ENCODE data around the gene SPIN2A. TPM values are rescaled to one million over a fixed set of nuclear protein-coding genes. Genes with fewer than 3 reads are reported as not detected.
"Not testable (repeated sequence)": the region's sequence is repeated elsewhere in the genome, so short reads cannot be mapped to it uniquely, and the experiment has no call there.

Gene SPIN2A
- total RNA-seq, 2 experiments from 2014 or later, result 0.43 to 0.54 TPM

DNA sequence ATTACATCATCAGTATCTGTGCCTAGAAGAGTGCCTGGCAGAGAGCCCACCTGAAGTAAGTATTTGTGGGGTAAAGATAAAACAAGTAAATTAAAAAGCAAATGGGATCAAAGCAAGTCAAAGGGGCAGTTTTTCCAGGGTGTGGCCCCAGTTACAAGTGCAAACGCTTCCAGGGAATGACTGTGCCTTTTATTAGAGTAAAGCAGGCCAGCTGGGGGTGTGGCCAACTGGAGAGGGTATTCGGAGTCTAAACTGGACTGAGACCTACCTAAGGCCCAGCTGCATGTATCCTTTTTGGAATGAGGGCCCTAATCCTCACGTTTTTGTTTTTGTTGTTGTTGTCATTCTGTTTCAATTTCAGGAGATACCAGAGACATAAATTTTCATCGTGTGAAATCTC lies 3.9 kb downstream of the SPIN2A start:
- H3K4me3 Mint-ChIP-seq; DNase-seq; POLR2A ChIA-PET; H3K27me3 Mint-ChIP-seq; ATAC-seq; H3K4me1 Mint-ChIP-seq; H3K27ac Mint-ChIP-seq; H3K36me3 Mint-ChIP-seq (ENCODE audit: low read depth); H3K9me3 Mint-ChIP-seq (ENCODE audit: low read depth); intact Hi-C loops (cut with DNase I, micrococcal nuclease); CTCF ChIA-PET: not testable (repeated sequence)

DNA sequence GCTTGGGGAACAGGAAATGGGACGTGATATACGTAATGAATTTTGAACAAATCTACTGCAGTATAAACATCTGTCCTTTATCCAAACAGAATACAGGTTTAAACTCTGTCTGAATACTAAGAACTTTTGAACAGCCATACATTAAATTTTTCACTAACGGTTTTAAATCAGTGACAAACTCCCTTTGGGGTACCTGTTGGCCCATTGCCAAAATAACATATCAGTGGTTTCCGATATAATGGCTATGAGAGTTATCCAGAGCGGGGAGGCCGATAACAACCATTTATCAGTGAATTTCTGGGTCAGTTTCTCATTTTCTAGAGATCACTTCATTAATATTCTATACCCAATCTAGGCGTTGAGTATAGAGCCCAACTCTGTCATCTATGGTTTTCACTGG lies 5.2 kb downstream of the SPIN2A start:
- no peaks in the 10 kb centered on the region for H3K27me3 Mint-ChIP-seq
- ChIA-PET POLR2A (no interaction called here), CTCF (no interaction called here)
- no peaks in the 10 kb centered on the region for H3K9me3 Mint-ChIP-seq (ENCODE audit: low read depth)
- no peak overlapping the region for H3K27ac Mint-ChIP-seq
- DNase-seq, result no peak
- H3K4me3 Mint-ChIP-seq, result no peak overlapping the region
- intact Hi-C loops (cut with DNase I, micrococcal nuclease), result no loop called here
- H3K4me1 Mint-ChIP-seq, result no peaks in the 10 kb centered on the region
- ATAC-seq, result no peak
- H3K36me3 Mint-ChIP-seq (ENCODE audit: low read depth), result no peaks in the 10 kb centered on the region

DNA sequence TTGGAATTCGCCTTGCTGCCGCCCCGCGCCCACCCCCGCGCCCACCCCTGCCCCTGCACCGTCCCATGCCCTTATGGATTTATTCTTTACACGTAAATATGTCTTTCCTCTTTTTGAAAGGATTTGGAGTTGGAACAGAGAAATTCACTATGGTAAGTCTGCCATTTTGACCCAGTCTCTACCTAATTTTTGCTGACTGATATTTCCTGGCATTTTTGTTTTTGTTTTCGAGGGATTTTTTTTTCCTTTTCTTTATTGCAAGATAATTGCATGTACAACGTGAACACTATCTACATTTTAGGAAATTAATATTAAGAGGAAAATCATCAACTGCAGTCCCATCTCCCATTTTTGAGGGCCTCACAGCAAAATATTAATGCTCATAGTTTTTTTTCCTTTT lies 15.4 kb downstream of the SPIN2A start:
- Mint-ChIP-seq H3K27me3 (no peaks in the 10 kb centered on the region), H3K4me3 (peak overlapping the region; percentile 85), H3K27ac (peak overlapping the region; percentile 90), H3K4me1 (peaks cover 10% of the 10 kb centered on the region), H3K36me3 (ENCODE audit: low read depth) (peaks cover 2% of the 10 kb centered on the region), H3K9me3 (ENCODE audit: low read depth) (no peaks in the 10 kb centered on the region)
- ChIA-PET CTCF (interaction anchor here (0.7 kb wide), 1 partner anchor 1473 kb away, joined by 3 read pairs; no protein-coding TSS in a partner anchor), POLR2A (no interaction called here)
- ATAC-seq (no peak), DNase-seq (no peak)
- intact Hi-C loops (cut with DNase I, micrococcal nuclease), result loop anchor here in 1 of 2 experiments (1.0 to 5.0 kb wide), 3 partner anchors 130 to 310 kb away; partner anchors contain the start of gene FAAH2

DNA sequence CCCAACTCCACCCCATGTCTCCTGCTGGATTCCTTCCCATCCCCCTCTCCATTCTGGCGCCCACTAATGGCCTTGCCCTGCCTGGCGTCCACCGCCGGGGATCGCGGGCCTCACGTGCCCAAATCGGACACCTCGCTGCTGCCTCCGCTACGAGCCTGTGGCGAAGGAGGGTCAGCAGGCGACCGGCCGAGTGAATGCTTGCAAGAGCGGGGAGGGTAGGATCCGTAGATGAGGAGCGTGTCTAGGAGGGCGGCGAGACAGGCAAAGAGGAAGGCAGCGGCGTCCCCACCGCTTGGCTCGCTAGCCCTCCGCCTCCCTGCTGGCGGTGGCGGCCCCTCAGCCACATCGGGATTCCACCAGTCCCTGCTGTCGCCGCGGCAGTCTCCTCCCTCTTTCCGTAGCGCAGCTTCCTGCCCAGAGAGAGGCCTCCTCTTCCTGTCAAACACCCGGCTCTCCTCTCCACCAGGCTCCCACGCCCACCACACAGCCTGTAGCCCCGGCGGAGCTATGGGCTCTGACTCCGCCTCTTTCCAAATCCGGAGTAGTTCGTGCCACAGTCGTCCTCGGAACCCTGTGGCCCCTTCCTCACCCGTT lies 15.9 kb downstream of the SPIN2A start, which contains the start of gene SPIN2B:
SPIN2B (minus strand) TSS at position 387 of the 594 bp plus-strand sequence.
- POLR2A ChIA-PET, result interaction anchor here (0.6 kb wide), 1 partner anchor 384 kb away, joined by 3 read pairs; no protein-coding TSS in a partner anchor
- peak within 1 kb of the TSS; percentile 85 for H3K4me3 Mint-ChIP-seq

DNA sequence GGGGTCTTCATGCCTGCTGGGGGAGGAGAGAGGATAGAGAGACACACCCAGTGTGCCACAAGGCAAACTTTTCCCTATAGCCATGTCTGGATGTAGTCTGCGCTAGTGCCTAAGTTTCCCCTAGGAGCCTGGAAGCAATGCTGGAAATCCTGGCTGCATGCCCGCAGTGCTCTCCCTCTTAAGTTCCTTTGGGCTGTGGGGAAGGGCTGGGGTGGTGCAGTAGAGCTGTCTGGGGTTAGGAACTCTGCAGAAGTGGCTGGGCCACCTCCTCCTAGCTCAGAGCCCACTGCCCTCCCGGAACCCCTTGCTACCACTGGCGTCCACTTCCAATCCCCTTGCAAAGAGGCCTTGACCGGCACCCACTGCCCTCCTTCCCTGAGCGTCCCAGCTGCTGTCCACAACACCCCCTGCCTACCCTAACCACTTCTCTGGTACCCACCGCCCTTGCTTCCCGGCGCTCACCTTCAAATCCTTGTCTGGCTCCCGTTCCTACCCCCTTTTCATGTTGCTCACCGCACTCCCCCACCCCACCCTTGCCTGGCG lies 16.5 kb downstream of the SPIN2A start:
- H3K27me3 Mint-ChIP-seq; H3K9me3 Mint-ChIP-seq (ENCODE audit: low read depth); ATAC-seq; CTCF ChIA-PET: not testable (repeated sequence)
- POLR2A ChIA-PET, result interaction anchor here (0.6 kb wide), 1 partner anchor 384 kb away, joined by 3 read pairs; no protein-coding TSS in a partner anchor
- intact Hi-C loops (cut with DNase I, micrococcal nuclease), result loop anchor here in 1 of 2 experiments (1.0 to 5.0 kb wide), 3 partner anchors 128 to 308 kb away; partner anchors contain the start of gene FAAH2
- peak; percentile 4 for DNase-seq
- Mint-ChIP-seq H3K27ac (peak overlapping the region; percentile 90), H3K4me1 (peaks cover 10% of the 10 kb centered on the region), H3K4me3 (peak overlapping the region; percentile 85), H3K36me3 (ENCODE audit: low read depth) (peaks cover 12% of the 10 kb centered on the region)

More for the DNA sequence above, 15.9 kb downstream of the SPIN2A start, which contains the start of gene SPIN2B:
- CTCF ChIA-PET, result interaction anchor here (0.7 kb wide), 1 partner anchor 1473 kb away, joined by 3 read pairs; no protein-coding TSS in a partner anchor
- Mint-ChIP-seq H3K9me3 (ENCODE audit: low read depth) (no peaks in the 10 kb centered on the region), H3K4me1 (peaks cover 10% of the 10 kb centered on the region), H3K36me3 (ENCODE audit: low read depth) (peaks cover 6% of the 10 kb centered on the region), H3K27me3 (no peaks in the 10 kb centered on the region), H3K27ac (peak within 1 kb of the TSS; percentile 90)
- DNase-seq, result peak; percentile 89
- ATAC-seq, result peak; percentile 100
- intact Hi-C loops (cut with DNase I, micrococcal nuclease), result loop anchor here in 1 of 2 experiments (1.0 to 5.0 kb wide), 3 partner anchors 129 to 309 kb away; partner anchors contain the start of gene FAAH2

GRCh38 chrX:57119416-57119815 lies 17.8 kb downstream of the SPIN2A start:
- no peaks in the 10 kb centered on the region for H3K27me3 Mint-ChIP-seq
- intact Hi-C loops (cut with DNase I, micrococcal nuclease), result no loop called here
- POLR2A ChIA-PET, result no interaction called here

GRCh38 chrX:57117566-57117965 lies 19.6 kb downstream of the SPIN2A start:
- intact Hi-C loops (cut with DNase I, micrococcal nuclease); H3K9me3 Mint-ChIP-seq (ENCODE audit: low read depth); DNase-seq; POLR2A ChIA-PET; H3K27me3 Mint-ChIP-seq; ATAC-seq; CTCF ChIA-PET; H3K27ac Mint-ChIP-seq; H3K4me1 Mint-ChIP-seq; H3K4me3 Mint-ChIP-seq: not testable (repeated sequence)
- H3K36me3 Mint-ChIP-seq (ENCODE audit: low read depth), result peaks cover 15% of the 10 kb centered on the region

More at GRCh38 chrX:57119416-57119815, 17.8 kb downstream of the SPIN2A start:
- H3K36me3 Mint-ChIP-seq (ENCODE audit: low read depth), result peaks cover 13% of the 10 kb centered on the region
- peaks cover 6% of the 10 kb centered on the region for H3K4me1 Mint-ChIP-seq
- H3K27ac Mint-ChIP-seq, result peak overlapping the region; percentile 5
- no peak for ATAC-seq
- H3K4me3 Mint-ChIP-seq, result no peak overlapping the region
- CTCF ChIA-PET, result no interaction called here
- no peaks in the 10 kb centered on the region for H3K9me3 Mint-ChIP-seq (ENCODE audit: low read depth)
- DNase-seq, result no peak

GRCh38 chrX:57104921-57105398 lies 32.2 kb downstream of the SPIN2A start:
- peaks cover 3% of the 10 kb centered on the region for H3K9me3 Mint-ChIP-seq (ENCODE audit: low read depth)
- POLR2A ChIA-PET, result no interaction called here
- peaks cover 2% of the 10 kb centered on the region for H3K4me1 Mint-ChIP-seq
- ATAC-seq, result no peak
- CTCF ChIA-PET, result no interaction called here
- DNase-seq, result no peak
- H3K27ac Mint-ChIP-seq, result no peak overlapping the region
- no peak overlapping the region for H3K4me3 Mint-ChIP-seq
- H3K27me3 Mint-ChIP-seq, result no peaks in the 10 kb centered on the region
- intact Hi-C loops (cut with DNase I, micrococcal nuclease), result no loop called here
- peaks cover 35% of the 10 kb centered on the region for H3K36me3 Mint-ChIP-seq (ENCODE audit: low read depth)

DNA sequence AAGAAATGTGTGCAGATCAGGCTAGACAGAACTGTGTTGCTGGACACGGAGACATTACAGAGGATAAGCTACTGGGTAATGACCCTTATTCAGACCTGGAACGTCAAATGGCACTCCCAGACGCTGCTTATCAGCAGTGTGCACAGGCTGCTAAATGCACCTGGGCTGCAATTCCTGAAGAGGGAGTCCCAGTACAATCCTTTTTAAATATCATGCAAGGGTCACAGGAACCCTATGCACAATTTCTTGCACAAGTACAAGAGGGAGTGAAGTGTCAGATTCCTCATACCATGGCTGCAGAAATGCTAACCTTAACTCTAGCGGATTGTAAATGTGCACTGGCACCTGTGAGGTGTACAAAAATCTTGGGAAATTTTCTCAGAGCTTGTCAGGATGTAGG lies 32.8 kb downstream of the SPIN2A start:
- intact Hi-C loops (cut with DNase I, micrococcal nuclease), result no loop called here
- DNase-seq (no peak), ATAC-seq (no peak)
- H3K4me1 Mint-ChIP-seq, result peaks cover 2% of the 10 kb centered on the region
- H3K9me3 Mint-ChIP-seq (ENCODE audit: low read depth), result peaks cover 3% of the 10 kb centered on the region
- H3K27me3 Mint-ChIP-seq, result no peaks in the 10 kb centered on the region
- ChIA-PET CTCF (no interaction called here), POLR2A (no interaction called here)
- H3K36me3 Mint-ChIP-seq (ENCODE audit: low read depth), result peaks cover 36% of the 10 kb centered on the region
- no peak overlapping the region for H3K27ac Mint-ChIP-seq
- H3K4me3 Mint-ChIP-seq, result no peak overlapping the region

DNA sequence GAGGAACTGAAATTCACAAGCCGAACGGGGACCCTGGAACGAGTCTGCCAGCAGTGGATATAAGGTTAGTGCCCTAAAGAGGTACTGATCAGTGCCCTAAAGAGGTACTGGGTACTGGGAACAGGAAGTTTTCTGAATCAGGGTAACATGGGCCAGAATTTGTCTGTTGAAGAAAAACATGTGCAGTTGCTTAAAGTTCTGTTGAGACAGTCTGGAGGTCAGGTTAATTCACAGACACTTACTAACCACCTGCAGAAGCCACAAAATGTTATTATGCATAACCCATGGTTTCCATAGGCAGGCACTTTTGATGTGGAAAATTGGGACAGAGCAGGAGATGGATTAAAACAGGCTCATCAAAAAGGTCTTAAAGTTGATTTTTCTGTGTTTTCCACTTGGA lies 33.7 kb downstream of the SPIN2A start:
- POLR2A ChIA-PET, result no interaction called here
- no peak overlapping the region for H3K27ac Mint-ChIP-seq
- no peaks in the 10 kb centered on the region for H3K27me3 Mint-ChIP-seq
- intact Hi-C loops (cut with DNase I, micrococcal nuclease), result no loop called here
- H3K36me3 Mint-ChIP-seq (ENCODE audit: low read depth), result peaks cover 39% of the 10 kb centered on the region
- H3K9me3 Mint-ChIP-seq (ENCODE audit: low read depth), result peaks cover 6% of the 10 kb centered on the region
- CTCF ChIA-PET, result interaction anchor here (0.6 kb wide), 1 partner anchor 735 kb away, joined by 3 read pairs; no protein-coding TSS in a partner anchor
- no peak for DNase-seq
- H3K4me3 Mint-ChIP-seq, result no peak overlapping the region
- no peak for ATAC-seq
- H3K4me1 Mint-ChIP-seq, result peaks cover 2% of the 10 kb centered on the region

- ATAC-seq; intact Hi-C loops (cut with DNase I, micrococcal nuclease); H3K9me3 Mint-ChIP-seq (ENCODE audit: low read depth); H3K4me1 Mint-ChIP-seq; POLR2A ChIA-PET; H3K4me3 Mint-ChIP-seq; H3K27ac Mint-ChIP-seq; H3K27me3 Mint-ChIP-seq: not testable (repeated sequence)
- DNase-seq, result peak; percentile 3
- peaks cover 42% of the 10 kb centered on the region for H3K36me3 Mint-ChIP-seq (ENCODE audit: low read depth)
- CTCF ChIA-PET, result interaction anchor here (0.6 kb wide), 1 partner anchor 735 kb away, joined by 3 read pairs; no protein-coding TSS in a partner anchor
Measured at GRCh38 chrX:57102918-57103317, 34.3 kb downstream of the SPIN2A start.
